ENCODE measurements around the gene PPFIA2.

- TF ChIP-seq CTCF (IDR thresholded peaks at IDR 0.05) (no peak), POLR2A (IDR thresholded peaks at IDR 0.05) (no peak)
Observed at GRCh38 chr12:81596558-81596957, 162.6 kb downstream of the PPFIA2 start.

Data from lower leg skin (tissue), 3 donors.